Measurements from ENCODE around the gene ADD1.

DNA sequence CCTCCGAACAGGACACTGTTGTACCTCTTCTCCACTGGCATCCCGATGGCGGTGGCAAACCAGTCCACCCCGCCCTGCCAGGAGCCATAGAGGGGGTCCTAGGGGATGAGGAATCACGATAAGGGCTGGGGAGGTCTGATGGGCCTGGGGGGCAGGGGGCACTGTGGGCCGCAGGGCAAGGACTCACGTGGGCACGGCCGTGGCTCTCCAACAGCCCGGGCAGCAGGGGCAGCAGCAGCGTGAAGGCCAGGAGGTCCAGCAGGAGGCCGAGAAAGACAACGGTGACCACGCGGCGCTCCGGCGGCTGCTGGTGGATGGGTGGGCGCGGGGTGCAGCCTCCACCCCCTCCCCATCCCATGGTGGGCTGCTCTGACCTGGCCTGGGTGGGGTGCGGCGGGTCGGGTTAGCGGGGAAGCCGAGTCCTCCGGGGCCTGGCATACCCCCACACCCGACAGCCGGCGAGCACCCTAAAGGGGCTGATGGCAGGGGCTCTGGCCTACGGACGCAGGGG, 90.0 kb downstream of the ADD1 start:
- TF ChIP-seq CTCF (IDR thresholded peaks at IDR 0.05; ENCODE audit: low read depth, low read length, poor library complexity, severe bottlenecking) = no peak
- TF ChIP-seq EZH2phosphoT487 (IDR thresholded peaks at IDR 0.05; ENCODE audit: borderline replicate concordance, low read length) = no peak

Measured in DOHH2 (cell line).